Keratinocyte (primary cell): Measurements from ENCODE around the gene PARD3. TPM values are rescaled to one million over a fixed set of nuclear protein-coding genes. Genes with fewer than 3 reads are reported as not detected.
A peak's percentile ranks its signal among the peaks of the same experiment; 100 is the strongest.

Experiments used
- DNase-seq: peaks from one replicate; pipeline ENCODE4 v3.0.0-alpha.2; 2011; ENCODE audit warnings: low read depth, missing footprints, low spot score
- FAIRE-seq: peaks from 2 replicates; lab custom pipeline; 2011; peaks lifted over from hg19 to GRCh38; lab: Jason Lieb, UNC
- H2AFZ ChIP-seq: 2 replicates; pipeline ENCODE4 v1.6.0; 2012; ENCODE audit warnings: low read length, control low read depth, inconsistent platforms; ENCODE audit not compliant: control insufficient read depth
- H3K27ac ChIP-seq: 2 replicates; pipeline ENCODE4 v1.5.1; 2011; ENCODE audit warnings: low read length; ENCODE audit not compliant: control insufficient read depth, insufficient read depth
- H3K27me3 ChIP-seq: 3 replicates; pipeline ENCODE4 v1.6.0; 2011; ENCODE audit warnings: low read length; ENCODE audit not compliant: control insufficient read depth, insufficient read depth; ENCODE audit errors: extremely low read depth
- H3K36me3 ChIP-seq, 2 experiments: 2 replicates in 1 of 2; 3 replicates in 1 of 2; pipeline ENCODE4 v1.5.1; 2011; ENCODE audit warnings: low read length in 2 of 2, mild to moderate bottlenecking in 1 of 2; ENCODE audit not compliant: control insufficient read depth in 2 of 2, insufficient read depth in 2 of 2; ENCODE audit errors: extremely low read depth in 1 of 2
- H3K4me1 ChIP-seq: 3 replicates; pipeline ENCODE4 v1.5.1; 2011; ENCODE audit warnings: low read length; ENCODE audit not compliant: control insufficient read depth, insufficient read depth; ENCODE audit errors: extremely low read depth
- H3K4me2 ChIP-seq: 3 replicates; pipeline ENCODE4 v1.6.0; 2011; ENCODE audit warnings: low read depth, low read length; ENCODE audit not compliant: control insufficient read depth, insufficient read depth; ENCODE audit errors: extremely low read depth
- H3K4me3 ChIP-seq, 3 experiments: fragments of 200-600 bp in 1 of 3; sonication (generic) in 1 of 3; 2 replicates in 2 of 3; 3 replicates in 1 of 3; pipeline ENCODE4 v1.5.1; 2011 to 2016; ENCODE audit warnings: low read length in 3 of 3, mild to moderate bottlenecking in 3 of 3, control low read depth in 2 of 3, inconsistent platforms in 1 of 3, low read depth in 1 of 3, mixed read lengths in 1 of 3, mixed run types in 1 of 3, moderate library complexity in 1 of 3; ENCODE audit not compliant: control insufficient read depth in 2 of 3, insufficient read depth in 2 of 3; ENCODE audit errors: extremely low read depth in 1 of 3
- H3K79me2 ChIP-seq: 2 replicates; pipeline ENCODE4 v1.6.0; 2012; ENCODE audit warnings: low read length; ENCODE audit not compliant: control insufficient read depth, insufficient read depth
- H3K9ac ChIP-seq: 3 replicates; pipeline ENCODE4 v1.6.0; 2011; ENCODE audit warnings: low read length; ENCODE audit not compliant: control insufficient read depth, insufficient read depth; ENCODE audit errors: extremely low read depth
- H3K9me1 ChIP-seq: 3 replicates; pipeline ENCODE4 v1.6.0; 2011; ENCODE audit warnings: low read length; ENCODE audit not compliant: control insufficient read depth, insufficient read depth; ENCODE audit errors: extremely low read depth
- H3K9me3 ChIP-seq: 2 replicates; pipeline ENCODE4 v1.5.1; 2012; ENCODE audit warnings: low read depth, low read length; ENCODE audit not compliant: control insufficient read depth
- H4K20me1 ChIP-seq: 3 replicates; pipeline ENCODE4 v1.6.0; 2011; ENCODE audit warnings: low read length; ENCODE audit not compliant: control insufficient read depth, insufficient read depth; ENCODE audit errors: extremely low read depth
- EZH2 ChIP-seq: IDR thresholded peaks from one replicate; pipeline ENCODE4 v1.6.1; 2012; ENCODE audit warnings: inconsistent platforms, mild to moderate bottlenecking, low read length, moderate library complexity
- dilution Hi-C: fragments of 300-500 bp; cut with MboI; formaldehyde crosslinking; loops from one replicate; pipeline ENCODE4 v1.7.0; 2020; ENCODE audit warnings: low sequenced_read_pairs; ENCODE audit not compliant: extremely low pct_ligation_motif_present
- polyA plus RNA-seq, 5 experiments: library from polyadenylated mRNA; depleted of rRNA in 3 of 5; stranded (reverse) in 3 of 5; stranded (forward) in 1 of 5; unstranded in 1 of 5; fragments of >200 nt; gene quantifications; 1 replicate in 1 of 5; 2 replicates in 3 of 5; 3 replicates in 1 of 5; pipeline versions ENCODE4 v1.2.1 to v1.2.3, GENCODE V29; 2011 to 2012; ENCODE audit warnings: missing spikeins in 2 of 5, low read depth in 1 of 5, low replicate concordance in 1 of 5
- TF ChIP-seq, protein P1 (sequence below), 3 experiments: IDR thresholded peaks in 1 of 3; conservative IDR thresholded peaks in 1 of 3; optimal IDR thresholded peaks in 1 of 3; 2 replicates in 2 of 3; 3 replicates in 1 of 3; pipeline versions ENCODE3 to v1.5.1; 2011; ENCODE audit warnings: low read length in 3 of 3, mild to moderate bottlenecking in 3 of 3, moderate library complexity in 2 of 3, control low read depth in 1 of 3, inconsistent platforms in 1 of 3; ENCODE audit not compliant: insufficient read depth in 2 of 3; ENCODE audit errors: extremely low read depth in 1 of 3

The PARD3 gene
- polyA plus RNA-seq, 1 donor (not counting 4 experiments of a cell fraction or from before 2014, with no cell fraction given) = 46.4 TPM

DNA sequence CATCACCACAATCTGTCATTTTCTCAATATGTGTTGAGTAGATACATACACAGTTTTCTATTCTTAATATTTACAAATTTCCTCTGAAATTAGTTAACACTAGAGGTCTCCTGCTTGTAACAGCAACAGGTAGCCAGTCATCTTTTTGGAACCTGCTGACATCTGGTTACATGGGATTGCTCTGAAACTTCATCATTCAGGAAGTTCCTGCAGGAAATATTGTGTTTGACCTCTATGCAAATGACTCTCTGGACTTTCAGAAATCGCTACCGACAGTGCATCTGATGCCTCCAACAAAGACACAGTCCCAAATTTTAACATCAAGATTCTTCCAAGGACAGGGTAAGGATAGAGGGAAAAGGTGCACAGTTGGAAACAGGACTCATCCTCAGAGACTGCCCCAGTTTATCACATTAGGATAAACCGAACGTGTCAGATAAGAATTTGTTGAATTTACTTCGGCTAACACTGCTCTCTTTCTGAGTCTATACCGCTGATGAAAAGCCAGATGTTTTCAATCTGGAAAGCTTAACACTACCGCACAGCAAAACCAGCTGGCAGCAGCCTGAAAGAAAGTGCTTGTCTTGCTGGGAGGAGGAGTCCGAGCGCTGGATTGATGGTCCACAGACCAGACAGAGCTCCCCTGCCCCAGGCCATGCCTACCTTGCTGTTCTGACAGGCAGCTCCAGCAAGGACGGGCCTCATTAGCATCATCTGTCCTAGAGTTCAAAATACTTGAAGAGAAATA, 633.4 kb downstream of the PARD3 start:
- DNase-seq = no peak
- peak; percentile 44 for FAIRE-seq
- H3K9me1 ChIP-seq = no peaks in the 10 kb centered on the region
- H3K27me3 ChIP-seq = no peaks in the 10 kb centered on the region
- no peak overlapping the region for H3K4me2 ChIP-seq
- no peak overlapping the region for H3K9ac ChIP-seq
- H3K9me3 ChIP-seq = no peaks in the 10 kb centered on the region
- no peak overlapping the region for H3K4me3 ChIP-seq
- no peaks in the 10 kb centered on the region for H4K20me1 ChIP-seq
- H3K4me1 ChIP-seq = peaks cover 4% of the 10 kb centered on the region
- H3K27ac ChIP-seq = no peak overlapping the region
- H3K79me2 ChIP-seq = no peaks in the 10 kb centered on the region
- no peak overlapping the region for H2AFZ ChIP-seq
- no peaks in the 10 kb centered on the region for H3K36me3 ChIP-seq
- dilution Hi-C loops = no loop called here
- TF ChIP-seq, protein P1, sequence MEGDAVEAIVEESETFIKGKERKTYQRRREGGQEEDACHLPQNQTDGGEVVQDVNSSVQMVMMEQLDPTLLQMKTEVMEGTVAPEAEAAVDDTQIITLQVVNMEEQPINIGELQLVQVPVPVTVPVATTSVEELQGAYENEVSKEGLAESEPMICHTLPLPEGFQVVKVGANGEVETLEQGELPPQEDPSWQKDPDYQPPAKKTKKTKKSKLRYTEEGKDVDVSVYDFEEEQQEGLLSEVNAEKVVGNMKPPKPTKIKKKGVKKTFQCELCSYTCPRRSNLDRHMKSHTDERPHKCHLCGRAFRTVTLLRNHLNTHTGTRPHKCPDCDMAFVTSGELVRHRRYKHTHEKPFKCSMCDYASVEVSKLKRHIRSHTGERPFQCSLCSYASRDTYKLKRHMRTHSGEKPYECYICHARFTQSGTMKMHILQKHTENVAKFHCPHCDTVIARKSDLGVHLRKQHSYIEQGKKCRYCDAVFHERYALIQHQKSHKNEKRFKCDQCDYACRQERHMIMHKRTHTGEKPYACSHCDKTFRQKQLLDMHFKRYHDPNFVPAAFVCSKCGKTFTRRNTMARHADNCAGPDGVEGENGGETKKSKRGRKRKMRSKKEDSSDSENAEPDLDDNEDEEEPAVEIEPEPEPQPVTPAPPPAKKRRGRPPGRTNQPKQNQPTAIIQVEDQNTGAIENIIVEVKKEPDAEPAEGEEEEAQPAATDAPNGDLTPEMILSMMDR (optimal IDR thresholded peaks at IDR 0.05 in 1 of 3, IDR thresholded peaks at IDR 0.05 in 1 of 3, conservative IDR thresholded peaks at IDR 0.05 in 1 of 3; ENCODE audit: extremely low read depth in 1 of 3, insufficient read depth in 2 of 3, low read length in 3 of 3) = no peak
- TF ChIP-seq EZH2 = no peak

DNA sequence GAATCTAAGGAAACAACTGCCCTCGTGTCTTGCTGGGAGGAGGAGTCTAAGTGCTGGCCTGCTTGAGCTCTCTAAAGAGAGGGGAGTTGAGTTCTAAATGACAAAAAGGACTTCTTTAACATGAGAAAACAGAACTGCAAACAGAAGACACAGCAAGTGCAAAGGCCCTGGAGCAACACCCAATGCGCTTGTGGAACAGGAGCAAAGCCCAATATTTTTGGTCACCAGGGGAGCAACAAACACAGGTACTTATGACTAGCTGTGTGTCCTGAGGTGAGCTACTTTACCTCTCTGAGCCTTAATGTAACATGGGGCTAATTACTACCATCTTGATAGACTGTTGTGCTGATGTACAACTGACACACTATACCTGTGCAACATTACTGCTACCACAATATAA, 634.3 kb downstream of the PARD3 start:
- no peak overlapping the region for H3K27ac ChIP-seq
- FAIRE-seq = no peak

More for the DNA sequence above, 634.3 kb downstream of the PARD3 start:
- no peak overlapping the region for H3K4me2 ChIP-seq
- H4K20me1 ChIP-seq = no peaks in the 10 kb centered on the region
- H2AFZ ChIP-seq = no peak overlapping the region
- TF ChIP-seq, protein P1 (optimal IDR thresholded peaks at IDR 0.05 in 1 of 3, IDR thresholded peaks at IDR 0.05 in 1 of 3, conservative IDR thresholded peaks at IDR 0.05 in 1 of 3; ENCODE audit: extremely low read depth in 1 of 3, insufficient read depth in 2 of 3, low read length in 3 of 3) = no peak
- no peak for TF ChIP-seq EZH2
- dilution Hi-C loops = no loop called here
- no peak for DNase-seq
- no peaks in the 10 kb centered on the region for H3K36me3 ChIP-seq
- no peaks in the 10 kb centered on the region for H3K9me1 ChIP-seq
- no peak overlapping the region for H3K4me3 ChIP-seq
- no peaks in the 10 kb centered on the region for H3K79me2 ChIP-seq
- no peak overlapping the region for H3K9ac ChIP-seq
- no peaks in the 10 kb centered on the region for H3K27me3 ChIP-seq
- peaks cover 4% of the 10 kb centered on the region for H3K4me1 ChIP-seq
- no peaks in the 10 kb centered on the region for H3K9me3 ChIP-seq
